GM10847 (cell line): ENCODE data around the gene HOXA7.

ENCODE experiments used
- POLR2A ChIP-seq: IDR thresholded peaks from 2 replicates; pipeline ENCODE4 v1.6.1; 2011; ENCODE audit not compliant: insufficient read length; ENCODE audit errors: extremely low read depth

Gene HOXA7

DNA sequence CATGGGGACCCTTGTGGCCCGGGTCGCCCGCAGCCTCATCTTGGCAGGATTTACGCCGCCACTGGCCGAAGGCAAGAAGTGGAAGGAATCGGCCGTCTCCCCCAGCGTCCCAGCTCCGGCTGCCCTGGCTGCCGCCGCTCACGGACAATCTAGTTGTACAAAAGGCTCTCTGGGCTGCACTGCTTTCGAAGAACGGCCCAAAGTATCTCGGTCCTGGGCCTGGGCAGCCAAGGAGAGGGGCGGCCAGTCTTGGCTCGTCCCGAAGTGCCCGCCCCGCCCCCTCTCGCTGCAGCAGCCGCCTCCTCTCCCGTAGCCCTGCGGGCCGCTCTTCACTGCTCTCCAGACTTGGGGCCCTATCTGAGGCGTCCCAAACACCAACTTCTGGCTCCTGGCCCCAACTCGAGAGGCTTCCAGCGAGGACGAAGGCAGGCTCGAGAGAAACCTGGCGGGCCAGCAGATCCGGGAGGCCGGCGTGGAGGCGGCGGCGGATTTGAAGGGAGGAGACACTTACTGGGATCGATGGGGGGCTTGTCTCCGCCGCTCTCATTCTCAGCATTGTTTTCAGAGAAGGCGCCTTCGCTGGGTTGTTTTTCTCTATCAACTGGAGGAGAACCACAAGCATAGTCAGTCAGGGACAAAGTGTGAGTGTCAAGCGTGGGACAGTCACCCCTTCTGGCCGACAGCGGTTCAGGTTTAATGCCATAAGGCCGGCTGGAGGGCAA is 8.1 kb upstream of the HOXA7 start:
- no peak for TF ChIP-seq POLR2A

DNA sequence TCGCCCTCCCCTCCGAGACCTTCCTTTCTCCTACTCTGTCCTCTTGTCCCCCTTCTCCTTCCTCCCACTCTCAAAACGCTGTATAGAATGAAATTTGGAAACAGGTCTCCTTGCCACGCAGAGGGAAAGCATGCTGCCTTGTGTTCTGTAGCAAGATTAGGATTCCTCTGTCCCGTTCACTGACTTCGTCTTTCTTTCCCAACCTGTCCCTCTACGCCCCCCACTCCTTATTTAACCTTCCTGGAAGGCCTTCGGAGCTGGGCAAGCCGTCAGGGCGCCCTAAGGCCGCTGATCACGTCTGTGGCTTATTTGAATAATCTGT is 7.5 kb upstream of the HOXA7 start:
- TF ChIP-seq POLR2A = no peak

DNA sequence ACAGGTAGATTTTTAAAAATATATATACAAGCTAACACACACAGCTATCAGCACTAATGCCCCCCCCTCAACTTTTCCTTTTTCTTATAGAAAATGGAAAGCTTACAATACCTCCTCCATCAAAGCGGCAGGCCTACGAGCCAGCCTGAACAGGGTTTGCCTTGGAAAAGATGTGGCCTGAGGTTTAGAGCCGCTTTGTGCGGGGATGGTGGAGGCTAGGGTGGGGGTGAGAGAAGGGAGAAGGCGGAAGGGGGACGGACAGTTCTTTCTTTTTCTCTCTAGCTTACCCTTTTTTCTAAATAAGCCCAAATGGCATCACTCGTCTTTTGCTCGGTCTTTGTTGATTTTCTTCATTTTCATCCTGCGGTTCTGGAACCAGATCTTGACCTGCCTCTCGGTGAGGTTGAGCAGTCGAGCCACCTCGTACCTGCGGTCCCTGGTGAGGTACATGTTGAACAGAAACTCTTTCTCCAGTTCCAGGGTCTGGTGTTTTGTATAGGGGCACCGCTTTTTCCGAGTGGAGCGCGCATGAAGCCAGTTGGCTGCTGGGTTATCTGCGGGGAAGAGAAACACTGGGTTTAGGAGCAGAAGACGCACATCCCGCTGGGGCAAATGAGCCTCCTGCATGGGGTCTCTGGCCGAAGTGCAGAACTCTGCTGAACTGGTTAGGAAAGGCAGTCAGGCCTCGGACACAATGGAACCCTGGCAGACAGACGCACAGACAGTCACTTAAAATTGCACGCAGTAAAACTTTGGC is 7.0 kb upstream of the HOXA7 start:
- no peak for TF ChIP-seq POLR2A

DNA sequence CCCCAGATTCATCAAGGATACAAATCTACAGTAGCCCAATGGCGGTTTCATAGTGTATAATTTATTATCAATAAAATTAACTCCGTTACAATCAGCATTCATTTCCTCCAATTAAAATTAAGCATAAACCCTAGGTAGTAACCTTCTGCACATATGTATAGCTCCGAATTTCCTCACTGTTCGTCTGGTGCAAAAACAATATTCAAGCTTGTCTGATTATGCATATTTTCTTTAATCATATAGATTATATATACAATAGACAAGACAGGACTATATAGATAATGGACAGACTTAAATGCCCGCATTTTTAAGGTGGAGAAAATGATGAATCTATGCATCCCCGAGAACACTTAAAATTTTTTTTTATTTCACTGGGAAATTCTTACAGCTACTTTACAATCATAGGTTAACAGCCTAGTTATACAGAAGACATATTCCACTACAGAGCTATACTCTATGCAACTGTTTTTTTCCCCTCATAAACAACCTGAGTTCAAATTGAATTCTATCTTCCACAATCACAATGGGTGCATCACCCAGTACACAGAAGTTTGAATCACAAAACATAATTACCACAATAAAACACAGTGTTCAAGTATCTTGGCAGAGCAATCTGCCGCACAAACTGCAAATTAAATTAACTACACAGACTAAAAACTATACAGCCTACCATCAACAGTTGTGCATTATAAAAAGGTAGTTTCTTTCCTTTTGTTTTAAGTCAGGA is 6.2 kb upstream of the HOXA7 start:
- TF ChIP-seq POLR2A = no peak

DNA sequence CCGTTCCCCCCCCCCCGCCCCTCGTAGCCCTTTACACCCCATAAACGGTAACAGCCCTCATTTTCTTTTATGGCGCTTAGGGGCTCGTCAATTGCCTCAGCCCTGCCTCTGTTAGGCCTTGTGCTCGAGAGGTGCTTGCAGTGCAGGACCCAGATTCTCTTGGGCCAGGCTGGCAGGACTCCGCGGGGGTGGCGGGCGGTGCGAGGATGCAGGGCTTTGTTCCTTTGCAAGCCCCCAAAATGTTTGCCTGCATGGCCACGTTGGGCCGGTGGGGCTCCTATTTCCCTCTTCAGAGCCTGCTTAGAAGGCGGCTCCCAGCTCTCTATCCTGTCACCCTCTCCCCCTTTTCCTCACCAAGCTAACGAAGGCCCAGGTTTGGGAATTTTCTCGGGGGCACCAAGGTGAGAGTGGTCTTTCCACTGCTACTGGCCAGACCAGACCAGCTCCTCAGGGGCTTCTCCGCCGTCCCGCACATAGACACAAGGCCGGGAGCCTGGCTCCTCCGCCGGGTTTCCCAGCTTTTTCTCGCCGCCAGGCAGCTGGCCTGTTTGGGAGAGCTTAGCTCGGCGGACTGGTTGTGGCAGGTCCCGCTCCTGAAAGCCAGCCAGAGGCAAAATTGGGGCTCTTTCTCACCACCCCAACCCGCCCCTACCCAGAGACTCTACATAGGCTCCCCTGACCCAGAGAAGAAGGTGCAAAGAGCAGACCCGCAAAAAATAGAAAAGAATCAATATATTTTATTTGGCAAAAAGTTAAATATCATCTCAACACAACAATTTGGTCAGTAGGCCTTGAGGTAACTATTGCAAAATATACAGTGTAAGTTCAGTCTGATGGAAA is 5.5 kb upstream of the HOXA7 start:
- no peak for TF ChIP-seq POLR2A

DNA sequence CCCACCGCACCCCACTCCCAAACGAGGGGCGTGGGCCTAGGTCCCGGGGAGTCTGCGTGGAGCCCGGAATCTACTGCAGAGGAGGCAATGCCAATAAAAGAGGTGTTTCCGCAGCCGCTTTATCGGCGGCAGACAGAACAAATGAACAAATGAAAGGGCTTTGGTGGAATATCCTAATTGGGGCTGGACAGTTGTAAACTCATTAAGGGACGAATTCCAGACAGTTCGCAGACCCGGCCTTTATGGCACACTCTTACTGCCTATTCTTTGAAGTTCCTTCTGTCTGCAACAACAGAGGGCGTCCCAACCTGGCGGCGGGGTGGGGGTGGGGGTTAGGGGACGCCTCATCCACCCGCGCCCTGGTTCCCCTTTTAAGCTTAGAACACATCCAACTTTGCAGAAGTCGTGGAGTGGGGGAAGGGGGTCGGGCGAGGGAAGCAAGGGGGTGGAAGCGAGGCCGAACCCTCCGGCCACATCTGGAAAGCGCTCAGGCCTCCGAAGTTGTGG is 4.8 kb upstream of the HOXA7 start:
- TF ChIP-seq POLR2A = no peak

DNA sequence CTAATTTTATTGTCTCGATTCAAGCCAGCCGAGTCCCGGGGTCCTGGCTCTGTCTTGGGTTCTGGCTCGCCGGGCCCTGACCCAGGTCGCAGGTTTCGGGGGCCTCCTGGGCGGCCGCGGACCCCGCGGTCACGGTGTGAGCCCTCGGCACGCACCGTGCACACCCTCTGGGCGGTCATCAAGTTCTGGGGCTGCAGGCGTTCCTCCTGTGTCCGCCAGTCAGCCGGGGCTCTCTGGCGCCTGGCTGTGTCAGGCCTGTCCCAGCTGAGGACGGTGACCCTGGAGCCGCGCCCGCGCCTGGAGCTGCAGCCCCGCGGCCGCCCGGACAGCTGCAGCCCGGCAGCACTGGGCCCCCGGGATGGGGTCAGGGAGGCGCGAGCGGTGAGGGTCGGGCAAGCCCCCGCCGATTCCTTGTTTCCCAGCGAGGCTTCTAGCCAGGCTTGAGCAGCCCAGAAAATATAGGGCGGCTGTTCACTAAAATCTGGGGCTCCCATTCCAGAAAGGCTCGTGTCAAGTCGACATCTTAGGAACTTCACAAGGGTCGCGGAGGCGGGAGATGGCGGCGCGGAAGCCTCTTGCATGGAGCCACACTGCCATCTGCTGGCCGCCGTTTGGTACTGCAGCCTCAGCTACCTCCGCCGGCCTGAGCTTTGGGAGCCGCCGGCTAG is 4.2 kb upstream of the HOXA7 start:
- TF ChIP-seq POLR2A = no peak

DNA sequence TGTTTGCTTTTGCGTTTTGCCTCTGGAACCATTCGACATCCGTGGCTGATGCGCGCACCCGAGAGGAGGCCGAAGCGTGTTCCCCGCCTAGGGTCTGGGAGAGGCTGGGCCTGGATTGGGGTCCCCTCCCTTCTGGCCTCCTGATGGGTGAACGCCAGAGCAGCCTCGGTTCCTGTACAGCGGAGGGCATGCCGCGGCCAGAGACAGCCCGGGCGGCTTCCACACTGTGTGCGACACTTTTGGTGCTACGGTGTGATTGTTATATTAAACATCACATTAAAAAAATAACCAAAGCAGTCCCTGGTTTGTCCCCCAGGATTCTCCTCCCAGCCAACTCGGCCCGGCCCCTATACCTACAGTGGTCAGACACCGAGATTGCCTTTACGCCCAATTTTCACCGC is 3.7 kb upstream of the HOXA7 start:
- TF ChIP-seq POLR2A = no peak

DNA sequence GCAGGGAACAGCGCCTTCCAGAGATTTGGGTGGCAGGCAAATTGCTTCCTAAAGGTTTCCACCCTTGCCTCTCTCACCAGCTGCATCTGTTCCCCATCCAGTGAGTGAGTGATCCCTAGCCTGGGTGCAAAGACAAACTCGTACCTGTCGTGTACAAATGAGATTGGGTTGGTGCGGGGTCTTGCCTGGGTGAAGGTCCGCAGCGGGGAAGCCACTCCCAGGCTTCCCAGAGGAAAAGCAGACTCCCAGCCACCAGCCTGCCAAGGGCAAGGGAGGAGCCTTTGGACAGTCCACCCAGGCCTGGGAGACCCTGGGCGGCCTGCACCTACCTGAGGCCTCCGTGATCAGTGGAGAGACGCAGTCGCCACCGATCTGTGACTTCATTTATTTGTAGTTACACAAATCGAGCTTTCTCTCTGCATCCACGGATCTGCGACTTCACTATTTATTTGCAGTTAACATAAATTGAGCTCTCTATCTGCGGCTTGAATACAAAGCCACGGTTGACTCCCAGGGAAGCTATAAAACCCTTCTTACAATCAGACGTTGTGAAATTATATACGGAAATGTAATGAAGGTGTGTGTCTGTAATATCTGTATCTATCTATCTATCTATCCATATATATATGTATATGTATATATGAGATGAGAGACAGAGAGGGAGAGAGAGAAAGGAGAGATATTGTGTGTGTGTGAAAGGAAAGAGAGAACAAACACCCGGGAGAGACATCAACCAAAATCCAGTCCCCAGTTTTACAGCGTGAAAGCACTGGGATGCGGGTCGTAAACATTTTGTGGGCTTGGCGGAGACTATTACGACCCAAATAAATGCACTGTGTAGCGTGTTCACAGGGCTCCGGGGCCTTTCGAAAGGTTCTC is 3.0 kb upstream of the HOXA7 start:
- TF ChIP-seq POLR2A = no peak

DNA sequence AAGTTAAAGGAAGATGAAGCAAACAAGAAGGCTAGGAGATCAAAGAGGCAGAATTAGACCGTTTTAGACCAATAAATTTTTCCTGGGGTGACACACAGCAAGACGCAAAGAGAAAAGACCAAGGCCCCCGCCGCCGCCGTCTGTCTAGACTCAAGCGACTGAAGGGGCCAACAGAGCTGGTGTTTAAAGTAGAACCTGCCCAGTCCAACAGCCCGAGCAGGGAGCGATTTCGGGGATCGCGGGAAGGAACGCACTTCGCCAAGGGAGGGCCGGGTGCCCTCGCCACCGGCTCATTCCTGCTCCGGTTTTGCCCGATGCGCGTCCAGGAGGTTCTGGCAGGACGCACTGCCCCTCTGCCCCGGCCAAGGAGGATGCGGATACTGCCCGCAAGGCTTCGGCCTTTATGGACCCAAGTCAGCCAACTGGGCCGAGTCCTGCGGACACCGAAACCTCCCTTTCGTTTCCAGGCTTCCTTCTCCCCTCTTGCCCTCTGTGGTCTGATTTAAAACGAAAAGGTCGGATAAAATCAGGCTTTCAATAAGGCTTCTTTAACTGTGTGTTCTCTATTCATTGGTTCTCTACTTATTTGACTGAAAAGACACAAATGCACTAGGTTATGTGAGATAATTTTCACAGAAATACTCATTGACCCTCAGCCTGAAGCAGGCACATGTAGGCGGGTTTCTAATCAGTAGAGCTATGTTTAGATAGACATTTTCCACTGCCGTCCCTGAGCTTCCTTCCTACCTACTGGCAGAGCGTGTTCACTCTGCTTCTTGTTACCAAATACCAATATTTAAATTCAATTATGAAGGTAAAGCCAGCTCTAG is 2.2 kb upstream of the HOXA7 start:
- no peak for TF ChIP-seq POLR2A

DNA sequence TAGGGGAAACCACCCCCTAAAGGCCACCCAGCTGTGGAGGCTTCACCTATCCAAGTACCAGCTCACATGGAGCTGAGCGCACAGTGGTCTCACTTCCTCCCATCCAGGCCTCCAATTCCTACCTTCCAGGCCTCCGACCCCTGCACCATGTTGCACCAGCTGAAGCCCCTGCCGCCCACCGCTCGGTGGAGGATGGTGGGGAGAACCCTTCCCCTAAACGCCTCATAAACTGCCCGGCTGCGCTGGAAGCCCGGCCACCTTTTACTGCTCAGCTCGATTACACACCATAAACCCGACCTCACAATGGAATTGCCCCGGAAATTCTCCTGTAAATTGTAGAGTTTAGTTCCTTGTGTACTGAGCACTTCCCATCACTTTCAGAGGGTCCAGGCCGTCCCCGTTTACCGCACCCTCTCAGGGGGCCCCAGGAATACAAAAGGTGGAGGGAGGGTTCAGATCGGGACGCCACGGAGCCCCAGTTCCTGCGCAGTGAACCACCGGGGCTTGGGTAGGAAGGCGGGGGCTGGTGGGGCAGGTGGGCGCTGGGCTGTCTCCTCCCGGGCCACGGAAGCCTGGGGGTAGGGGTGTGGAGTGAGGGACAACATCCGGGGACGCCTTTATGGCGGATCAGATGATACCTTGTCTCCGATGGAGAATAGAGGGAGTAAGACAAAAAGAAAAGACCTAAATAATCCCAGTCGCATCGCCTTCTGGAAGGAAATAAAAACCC is 1.4 kb upstream of the HOXA7 start:
- no peak for TF ChIP-seq POLR2A
